B cell (primary cell): Measurements from ENCODE around the gene SEPTIN1. TPM values are rescaled to one million over a fixed set of nuclear protein-coding genes. Genes with fewer than 3 reads are reported as not detected.

Experiments
- ATAC-seq: fragments of 200-7000 bp; cut with Tn5 transposase; one replicate; pipeline ENCODE4 v1.10.0; 2021; ENCODE audit warnings: low read depth, mild to moderate bottlenecking, moderate number of reproducible peaks, moderate library complexity
- CTCF ChIA-PET: fragments of 350-600 bp; sonication (Branson Sonifier 250); formaldehyde crosslinking; loops from one replicate; lab custom pipeline; 2021; ENCODE audit warnings: antibody characterized with exemption, inconsistent platforms; lab: Charles Lee
- POLR2A ChIA-PET: fragments of 350-600 bp; sonication (Branson Sonifier 250); formaldehyde crosslinking; loops from one replicate; lab custom pipeline; 2021; ENCODE audit warnings: antibody characterized with exemption; lab: Charles Lee
- DNase-seq: peaks from one replicate; pipeline ENCODE4 v3.0.0; 2013
- H2AFZ ChIP-seq: 2 replicates; pipeline ENCODE4 v1.6.1; 2012; ENCODE audit warnings: mild to moderate bottlenecking, low read depth, low read length; ENCODE audit not compliant: insufficient read depth, poor library complexity, severe bottlenecking
- H3K27ac ChIP-seq, 2 donors: 1 replicate in 1 of 2; 2 replicates in 1 of 2; pipeline ENCODE4 v1.5.1; 2012 to 2013; ENCODE audit warnings: low read length in 2 of 2, mild to moderate bottlenecking in 2 of 2, moderate library complexity in 1 of 2
- H3K27me3 ChIP-seq, 4 experiments: fragments of 200-600 bp in 1 of 4; sonication (generic) in 1 of 4; replicated peaks in 1 of 4; 1 replicate in 2 of 4; 2 replicates in 2 of 4; pipeline versions ENCODE4 v1.6.1 to v1.7.0; 2013 to 2016; ENCODE audit warnings: low read length in 3 of 4, mild to moderate bottlenecking in 2 of 4, mixed read lengths in 1 of 4, moderate library complexity in 1 of 4; ENCODE audit not compliant: insufficient read depth in 4 of 4, control insufficient read depth in 3 of 4; ENCODE audit errors: control extremely low read depth in 1 of 4
- H3K36me3 ChIP-seq, 2 experiments: replicated peaks in 1 of 2; 1 replicate in 1 of 2; 2 replicates in 1 of 2; pipeline versions ENCODE4 v1.6.1 to v1.7.1; 2013; ENCODE audit warnings: low read length in 1 of 2; ENCODE audit not compliant: insufficient read depth in 2 of 2, control insufficient read depth in 1 of 2; ENCODE audit errors: control extremely low read depth in 1 of 2, extremely low read depth in 1 of 2
- H3K4me1 ChIP-seq, 2 donors: fragments of 200-600 bp in 1 of 2; sonication (generic) in 1 of 2; 1 replicate in 1 of 2; 2 replicates in 1 of 2; pipeline versions ENCODE4 v1.5.1 to v1.6.1; 2013 to 2017; ENCODE audit warnings: low read length in 2 of 2; ENCODE audit not compliant: control insufficient read depth in 2 of 2, insufficient read depth in 2 of 2
- H3K4me2 ChIP-seq: replicated peaks from 2 replicates; pipeline ENCODE3; 2012; ENCODE audit warnings: mild to moderate bottlenecking, low read depth, low read length; ENCODE audit not compliant: poor library complexity, severe bottlenecking
- H3K4me3 ChIP-seq, 5 experiments: fragments of 200-600 bp in 1 of 5; sonication (generic) in 1 of 5; 1 replicate in 3 of 5; 2 replicates in 2 of 5; pipeline versions ENCODE4 v1.5.1 to v1.7.0; 2011 to 2016; ENCODE audit warnings: low read length in 4 of 5, mild to moderate bottlenecking in 4 of 5, low read depth in 2 of 5, control low read depth in 1 of 5, moderate library complexity in 1 of 5; ENCODE audit not compliant: insufficient read depth in 1 of 5; ENCODE audit errors: control extremely low read depth in 1 of 5, extremely low read depth in 1 of 5
- H3K79me2 ChIP-seq: fragments of 200-600 bp; sonication (generic); one replicate; pipeline ENCODE4 v1.6.0; 2016; ENCODE audit warnings: low read length; ENCODE audit not compliant: control insufficient read depth, insufficient read depth
- H3K9ac ChIP-seq: fragments of 200-600 bp; sonication (generic); 2 replicates; pipeline ENCODE4 v1.6.1; 2017; ENCODE audit warnings: mild to moderate bottlenecking, low read length, moderate library complexity
- H3K9me3 ChIP-seq, 3 donors: one replicate each; pipeline versions ENCODE4 v1.6.1 to v1.7.1; 2013; ENCODE audit warnings: low read length in 2 of 3; ENCODE audit not compliant: control insufficient read depth in 2 of 3, insufficient read depth in 1 of 3; ENCODE audit errors: control extremely low read depth in 1 of 3
- H4K20me1 ChIP-seq: 2 replicates; pipeline ENCODE4 v1.6.0; 2012; ENCODE audit warnings: mild to moderate bottlenecking, low read length; ENCODE audit not compliant: insufficient read depth, control insufficient read depth, poor library complexity, severe bottlenecking
- H3K27ac Mint-ChIP-seq: one replicate; pipeline ENCODE4 v1.8.0; 2021; ENCODE audit warnings: mixed read lengths
- H3K27me3 Mint-ChIP-seq: one replicate; pipeline ENCODE4 v1.8.0; 2021; ENCODE audit warnings: mixed read lengths
- H3K4me1 Mint-ChIP-seq: one replicate; pipeline ENCODE4 v1.8.0; 2021; ENCODE audit warnings: mixed read lengths
- H3K4me3 Mint-ChIP-seq: one replicate; pipeline ENCODE4 v1.8.0; 2021; ENCODE audit warnings: mixed read lengths
- H3K9me3 Mint-ChIP-seq: one replicate; pipeline ENCODE4 v1.8.0; 2022; ENCODE audit warnings: mixed read lengths; ENCODE audit not compliant: insufficient read depth
- EZH2 ChIP-seq: IDR thresholded peaks from 2 replicates; pipeline ENCODE4 v1.6.1; 2012; ENCODE audit warnings: borderline replicate concordance, low read depth, mild to moderate bottlenecking, moderate library complexity, low read length; ENCODE audit not compliant: insufficient read depth, poor library complexity, severe bottlenecking
- WGBS: methylation state at CpG from one replicate; pipeline ENCODE4 v1.1.5; 2013; ENCODE audit warnings: missing lambda C conversion rate; ENCODE audit not compliant: insufficient coverage; 5-methylcytosine and 5-hydroxymethylcytosine counted together
- intact Hi-C: fragments of 100-400 bp; cut with micrococcal nuclease; formaldehyde crosslinking; loops from one replicate; pipeline ENCODE4 v1.10.0; 2022
- polyA plus RNA-seq: library from polyadenylated mRNA; depleted of rRNA; stranded (reverse); fragments of >200 nt; gene quantifications from 2 replicates; pipeline ENCODE4 v1.2.3, GENCODE V29; 2012
- total RNA-seq, 2 donors: library from RNA; stranded (reverse); fragments of 120-200 nt in 1 of 2; gene quantifications; 1 replicate in 1 of 2; 2 replicates in 1 of 2; pipeline versions ENCODE4 v1.2.3 to v1.2.4, GENCODE V29; 2013 to 2022
- TF ChIP-seq, protein P1 (sequence below): fragments of 200-600 bp; IDR thresholded peaks from one replicate; pipeline ENCODE4 v1.8.0; 2022; ENCODE audit warnings: antibody characterized with exemption, mild to moderate bottlenecking

The SEPTIN1 gene
- total and polyA plus RNA-seq, 2 donors (not counting 1 experiment from before 2014, with no cell fraction given) = 154 to 302 TPM

DNA sequence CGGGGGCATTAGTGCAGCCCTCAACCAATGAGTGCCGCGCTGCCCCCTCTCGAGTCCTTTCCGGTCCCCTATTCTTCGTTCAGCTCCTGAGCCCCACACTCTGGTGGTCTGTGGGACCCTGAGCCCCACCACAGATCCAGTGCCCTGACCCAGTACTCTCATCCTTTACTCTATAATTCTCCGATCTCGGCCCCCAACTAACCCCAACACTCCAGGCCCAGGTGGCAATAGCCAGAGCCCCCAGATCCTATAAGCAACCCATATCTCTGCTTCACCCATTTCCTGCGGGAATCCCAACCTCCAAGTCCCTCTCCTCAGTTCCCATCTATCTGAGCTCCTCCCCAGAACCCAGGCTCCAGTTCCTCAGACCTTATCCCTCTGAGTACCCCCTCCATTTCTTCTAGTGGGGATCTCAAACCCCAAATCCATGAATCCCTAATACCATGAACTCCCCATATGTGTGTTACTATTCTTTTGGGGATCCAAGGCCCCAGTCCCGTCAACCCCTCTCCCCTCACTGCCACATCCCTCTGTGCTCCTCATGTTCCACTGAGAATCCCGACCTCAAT is 11.0 kb downstream of the SEPTIN1 start:
- H3K36me3 ChIP-seq = peaks cover 0 to 3% of the 10 kb centered on the region in 2 experiments
- ATAC-seq = no peak
- peaks cover 42% of the 10 kb centered on the region for H3K79me2 ChIP-seq
- no peak for DNase-seq
- peak overlapping the region; percentile 1 to 75 (median 55) for H3K4me3 ChIP-seq
- ChIA-PET POLR2A (interaction anchor here (0.6 to 2.2 kb wide), 16 partner anchors 12 to 306 kb away, joined by 3 to 13 read pairs (median 4); partner anchors contain the start of genes ALDOA, CD2BP2, CORO1A and DCTPP1), CTCF (interaction anchor here (0.9 to 4.0 kb wide), 8 partner anchors 11 to 279 kb away, joined by 3 to 37 read pairs (median 8); partner anchors contain the start of genes CD2BP2, SEPTIN1, ZNF48 and ZNF771)
- H3K4me2 ChIP-seq = peak overlapping the region; percentile 75
- peak overlapping the region; percentile 60 to 71 for H3K27ac ChIP-seq
- peak overlapping the region; percentile 90 for H3K27ac Mint-ChIP-seq
- H3K4me3 Mint-ChIP-seq = peak overlapping the region; percentile 86
- H3K4me1 Mint-ChIP-seq = peaks cover 47% of the 10 kb centered on the region
- intact Hi-C loops = loop anchor here (1.0 to 10.0 kb wide), 10 partner anchors 36 to 1447 kb away; partner anchors contain the start of genes ALDOA, DCTPP1, FBRS and FBXL19
- H3K9me3 ChIP-seq = no peaks in the 10 kb centered on the region
- peaks cover 25 to 35% of the 10 kb centered on the region in 2 donors for H3K4me1 ChIP-seq
- H2AFZ ChIP-seq = peak overlapping the region; percentile 68
- H3K27me3 Mint-ChIP-seq = no peaks in the 10 kb centered on the region
- 27% methylated on average over 11 of the region's 11 CpGs for WGBS
- H3K27me3 ChIP-seq = no peaks in the 10 kb centered on the region
- no peaks in the 10 kb centered on the region for H3K9me3 Mint-ChIP-seq
- peak overlapping the region; percentile 61 for H3K9ac ChIP-seq
- peaks cover 33% of the 10 kb centered on the region for H4K20me1 ChIP-seq
- TF ChIP-seq, protein P1, sequence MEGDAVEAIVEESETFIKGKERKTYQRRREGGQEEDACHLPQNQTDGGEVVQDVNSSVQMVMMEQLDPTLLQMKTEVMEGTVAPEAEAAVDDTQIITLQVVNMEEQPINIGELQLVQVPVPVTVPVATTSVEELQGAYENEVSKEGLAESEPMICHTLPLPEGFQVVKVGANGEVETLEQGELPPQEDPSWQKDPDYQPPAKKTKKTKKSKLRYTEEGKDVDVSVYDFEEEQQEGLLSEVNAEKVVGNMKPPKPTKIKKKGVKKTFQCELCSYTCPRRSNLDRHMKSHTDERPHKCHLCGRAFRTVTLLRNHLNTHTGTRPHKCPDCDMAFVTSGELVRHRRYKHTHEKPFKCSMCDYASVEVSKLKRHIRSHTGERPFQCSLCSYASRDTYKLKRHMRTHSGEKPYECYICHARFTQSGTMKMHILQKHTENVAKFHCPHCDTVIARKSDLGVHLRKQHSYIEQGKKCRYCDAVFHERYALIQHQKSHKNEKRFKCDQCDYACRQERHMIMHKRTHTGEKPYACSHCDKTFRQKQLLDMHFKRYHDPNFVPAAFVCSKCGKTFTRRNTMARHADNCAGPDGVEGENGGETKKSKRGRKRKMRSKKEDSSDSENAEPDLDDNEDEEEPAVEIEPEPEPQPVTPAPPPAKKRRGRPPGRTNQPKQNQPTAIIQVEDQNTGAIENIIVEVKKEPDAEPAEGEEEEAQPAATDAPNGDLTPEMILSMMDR = no peak
- no peak for TF ChIP-seq EZH2
